Ishikawa (cell line): ENCODE measurements around the gene BCL2A1.

Source experiments
- CEBPB ChIP-seq: IDR thresholded peaks from 2 replicates; pipeline ENCODE4 v1.6.1; 2012
- CREB1 ChIP-seq: IDR thresholded peaks from 2 replicates; pipeline ENCODE4 v1.6.1; 2012; ENCODE audit warnings: low read depth
- EGR1 ChIP-seq: IDR thresholded peaks from 2 replicates; pipeline ENCODE4 v1.6.1; 2012
- EP300 ChIP-seq: IDR thresholded peaks from 2 replicates; pipeline ENCODE4 v1.6.1; 2012; ENCODE audit warnings: borderline replicate concordance
- FOXM1 ChIP-seq: IDR thresholded peaks from 2 replicates; pipeline ENCODE4 v1.6.1; 2012; ENCODE audit warnings: low read depth, borderline replicate concordance
- MAX ChIP-seq: IDR thresholded peaks from 2 replicates; pipeline ENCODE4 v1.6.1; 2012
- NFIC ChIP-seq: IDR thresholded peaks from 2 replicates; pipeline ENCODE4 v1.6.1; 2012
- RAD21 ChIP-seq: IDR thresholded peaks from 2 replicates; pipeline ENCODE4 v1.6.1; 2012; ENCODE audit warnings: low read depth
- TAF1 ChIP-seq: IDR thresholded peaks from 2 replicates; pipeline ENCODE4 v1.6.1; 2012; ENCODE audit warnings: low read depth, mild to moderate bottlenecking
- TCF12 ChIP-seq: IDR thresholded peaks from 2 replicates; pipeline ENCODE4 v1.6.1; 2012; ENCODE audit warnings: low read depth
- TEAD4 ChIP-seq: IDR thresholded peaks from 2 replicates; pipeline ENCODE4 v1.6.1; 2012
- USF1 ChIP-seq: IDR thresholded peaks from 2 replicates; pipeline ENCODE4 v1.6.1; 2012
- YY1 ChIP-seq: IDR thresholded peaks from 2 replicates; pipeline ENCODE4 v1.6.1; 2012; ENCODE audit warnings: low read depth
- ZBTB7A ChIP-seq: IDR thresholded peaks from 2 replicates; pipeline ENCODE4 v1.6.1; 2012; ENCODE audit warnings: low read depth
- TF ChIP-seq, protein P1 (sequence below): IDR thresholded peaks from 2 replicates; pipeline ENCODE4 v1.6.1; 2012; ENCODE audit warnings: low read depth, mild to moderate bottlenecking

BCL2A1 gene

DNA sequence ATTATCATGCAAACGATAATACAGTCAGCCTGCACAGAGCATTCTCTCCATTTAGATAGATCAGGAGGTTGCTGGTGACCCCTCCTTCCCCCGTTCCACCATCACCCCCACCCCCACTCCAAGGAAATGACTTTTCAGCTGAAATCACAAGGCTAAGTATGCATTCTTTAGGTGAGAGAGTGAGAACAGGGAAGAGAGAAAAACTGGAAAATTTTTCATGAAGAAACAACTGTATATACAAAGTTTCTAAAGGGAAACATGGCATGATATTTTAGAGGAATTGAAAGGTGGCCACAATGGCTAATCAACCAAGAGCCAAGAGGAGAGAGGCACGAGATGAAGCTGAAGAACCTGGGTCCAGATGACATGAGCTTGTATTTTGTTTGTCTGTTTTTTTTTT is 22.2 kb downstream of the BCL2A1 start:
- TF ChIP-seq YY1, result no peak
- no peak for TF ChIP-seq USF1
- TF ChIP-seq ZBTB7A, result no peak
- no peak for TF ChIP-seq CEBPB

DNA sequence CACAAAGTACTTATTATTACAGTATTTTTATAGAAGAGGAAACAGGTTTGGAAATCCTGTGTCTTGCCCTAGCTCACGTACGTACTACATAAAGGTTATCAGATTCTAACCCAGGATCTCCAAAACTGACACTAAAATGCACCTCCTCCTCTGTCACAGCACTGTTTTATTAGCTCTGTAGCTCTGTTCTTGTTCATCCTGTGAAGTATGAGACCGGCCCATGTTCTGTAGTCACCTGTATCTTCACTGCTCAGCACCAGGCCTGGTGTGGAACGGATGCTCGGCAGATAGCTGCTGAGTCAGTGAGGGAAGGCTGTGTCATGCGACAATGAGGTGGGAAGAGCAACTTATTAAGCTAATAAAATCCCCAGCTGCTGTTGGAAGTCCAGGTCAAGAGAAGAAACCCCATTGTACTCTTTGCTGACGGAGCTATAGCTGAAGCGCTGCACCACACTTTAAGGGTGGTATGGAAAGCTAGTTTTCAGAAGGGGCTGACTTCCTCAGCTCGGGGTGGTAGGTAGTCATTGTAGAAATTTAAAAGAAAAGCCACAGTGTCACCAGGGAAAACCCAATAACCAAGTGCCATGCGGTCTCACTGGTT is 22.8 kb downstream of the BCL2A1 start:
- no peak for TF ChIP-seq ZBTB7A
- TF ChIP-seq USF1, result no peak
- TF ChIP-seq YY1, result no peak
- no peak for TF ChIP-seq MAX
- TF ChIP-seq, protein P1, sequence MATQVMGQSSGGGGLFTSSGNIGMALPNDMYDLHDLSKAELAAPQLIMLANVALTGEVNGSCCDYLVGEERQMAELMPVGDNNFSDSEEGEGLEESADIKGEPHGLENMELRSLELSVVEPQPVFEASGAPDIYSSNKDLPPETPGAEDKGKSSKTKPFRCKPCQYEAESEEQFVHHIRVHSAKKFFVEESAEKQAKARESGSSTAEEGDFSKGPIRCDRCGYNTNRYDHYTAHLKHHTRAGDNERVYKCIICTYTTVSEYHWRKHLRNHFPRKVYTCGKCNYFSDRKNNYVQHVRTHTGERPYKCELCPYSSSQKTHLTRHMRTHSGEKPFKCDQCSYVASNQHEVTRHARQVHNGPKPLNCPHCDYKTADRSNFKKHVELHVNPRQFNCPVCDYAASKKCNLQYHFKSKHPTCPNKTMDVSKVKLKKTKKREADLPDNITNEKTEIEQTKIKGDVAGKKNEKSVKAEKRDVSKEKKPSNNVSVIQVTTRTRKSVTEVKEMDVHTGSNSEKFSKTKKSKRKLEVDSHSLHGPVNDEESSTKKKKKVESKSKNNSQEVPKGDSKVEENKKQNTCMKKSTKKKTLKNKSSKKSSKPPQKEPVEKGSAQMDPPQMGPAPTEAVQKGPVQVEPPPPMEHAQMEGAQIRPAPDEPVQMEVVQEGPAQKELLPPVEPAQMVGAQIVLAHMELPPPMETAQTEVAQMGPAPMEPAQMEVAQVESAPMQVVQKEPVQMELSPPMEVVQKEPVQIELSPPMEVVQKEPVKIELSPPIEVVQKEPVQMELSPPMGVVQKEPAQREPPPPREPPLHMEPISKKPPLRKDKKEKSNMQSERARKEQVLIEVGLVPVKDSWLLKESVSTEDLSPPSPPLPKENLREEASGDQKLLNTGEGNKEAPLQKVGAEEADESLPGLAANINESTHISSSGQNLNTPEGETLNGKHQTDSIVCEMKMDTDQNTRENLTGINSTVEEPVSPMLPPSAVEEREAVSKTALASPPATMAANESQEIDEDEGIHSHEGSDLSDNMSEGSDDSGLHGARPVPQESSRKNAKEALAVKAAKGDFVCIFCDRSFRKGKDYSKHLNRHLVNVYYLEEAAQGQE, result no peak
- TF ChIP-seq CEBPB, result no peak
- TF ChIP-seq FOXM1, result no peak
- no peak for TF ChIP-seq CREB1
- TF ChIP-seq NFIC, result no peak
- no peak for TF ChIP-seq EP300
- TF ChIP-seq TAF1, result no peak
- TF ChIP-seq TCF12, result no peak
- no peak for TF ChIP-seq RAD21
- no peak for TF ChIP-seq TEAD4
- TF ChIP-seq EGR1, result no peak

- TF ChIP-seq EP300 (no peak), MAX (no peak), TCF12 (no peak), ZBTB7A (no peak), CREB1 (no peak), YY1 (no peak), CEBPB (no peak), TEAD4 (no peak), NFIC (no peak), FOXM1 (no peak), TAF1 (no peak), RAD21 (no peak), EGR1 (no peak), USF1 (no peak)
- TF ChIP-seq, protein P1, result no peak
Measured at GRCh38 chr15:79947009-79947408, 24.0 kb downstream of the BCL2A1 start.

- TF ChIP-seq CREB1, result no peak
- TF ChIP-seq USF1, result no peak
- no peak for TF ChIP-seq CEBPB
- TF ChIP-seq EGR1, result no peak
- TF ChIP-seq RAD21, result no peak
- no peak for TF ChIP-seq EP300
- TF ChIP-seq TEAD4, result no peak
Measured at GRCh38 chr15:79944622-79945021, 26.4 kb downstream of the BCL2A1 start.

GRCh38 chr15:79943820-79944219 is 27.2 kb downstream of the BCL2A1 start:
- TF ChIP-seq CREB1 (no peak), USF1 (no peak), TAF1 (no peak), EP300 (no peak), MAX (no peak), ZBTB7A (no peak), FOXM1 (no peak), NFIC (no peak), RAD21 (no peak), TCF12 (no peak), TEAD4 (no peak)
- TF ChIP-seq, protein P1, result no peak
